PC-3 (cell line): ENCODE results near the gene MUC20.
"Not testable (repeated sequence)": the region's sequence is repeated elsewhere in the genome, so short reads cannot be mapped to it uniquely, and the experiment has no call there.

Experiments used
- EZH2 ChIP-seq: fragments of 300-600 bp; sonication (generic); IDR thresholded peaks from one replicate; pipeline ENCODE4 v1.6.1; 2017; ENCODE audit warnings: antibody characterized with exemption, mild to moderate bottlenecking, low read length; ENCODE audit not compliant: unreplicated experiment
- EZH2phosphoT487 ChIP-seq: fragments of 300-600 bp; sonication (generic); IDR thresholded peaks from 2 replicates; pipeline ENCODE4 v1.6.1; 2018; ENCODE audit warnings: mild to moderate bottlenecking, antibody characterized with exemption, low read length, borderline replicate concordance
- TF ChIP-seq, protein P1 (sequence below): fragments of 300-600 bp; sonication (generic); conservative IDR thresholded peaks from 2 replicates; pipeline ENCODE4 v1.5.1; 2017; ENCODE audit warnings: antibody characterized with exemption, low read depth, mild to moderate bottlenecking, low read length

DNA sequence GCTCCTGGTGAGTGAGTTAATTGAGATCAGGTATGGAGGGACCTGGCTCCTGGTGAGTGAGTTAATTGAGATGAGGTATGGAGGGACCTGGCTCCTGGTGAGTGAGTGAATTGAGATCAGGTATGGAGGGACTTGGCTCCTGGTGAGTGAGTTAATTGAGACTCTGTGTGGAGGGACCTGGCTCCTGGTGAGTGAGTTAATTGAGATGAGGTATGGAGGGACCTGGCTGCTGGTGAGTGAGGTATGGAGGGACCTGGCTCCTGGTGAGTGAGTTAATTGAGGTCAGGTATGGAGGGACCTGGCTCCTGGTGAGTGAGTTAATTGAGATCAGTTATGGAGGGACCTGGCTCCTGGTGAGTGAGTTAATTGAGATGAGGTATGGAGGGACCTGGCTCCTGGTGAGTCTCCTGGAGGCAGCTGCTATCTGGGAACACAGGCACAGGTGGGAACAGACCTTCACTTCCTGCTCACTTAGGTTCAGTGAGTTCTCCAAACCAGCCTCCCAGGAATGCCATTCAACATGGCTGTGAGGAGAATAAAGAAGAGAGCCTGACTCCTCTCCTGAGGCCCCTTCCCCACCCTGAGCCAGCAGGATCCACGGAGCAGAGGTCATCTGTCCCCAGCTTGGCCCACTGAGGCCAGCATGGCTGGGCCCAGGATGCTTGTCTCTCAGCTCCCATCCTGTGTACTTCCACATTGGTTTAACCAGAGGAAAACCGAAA lies 9.5 kb upstream of the MUC20 start:
- TF ChIP-seq, protein P1, sequence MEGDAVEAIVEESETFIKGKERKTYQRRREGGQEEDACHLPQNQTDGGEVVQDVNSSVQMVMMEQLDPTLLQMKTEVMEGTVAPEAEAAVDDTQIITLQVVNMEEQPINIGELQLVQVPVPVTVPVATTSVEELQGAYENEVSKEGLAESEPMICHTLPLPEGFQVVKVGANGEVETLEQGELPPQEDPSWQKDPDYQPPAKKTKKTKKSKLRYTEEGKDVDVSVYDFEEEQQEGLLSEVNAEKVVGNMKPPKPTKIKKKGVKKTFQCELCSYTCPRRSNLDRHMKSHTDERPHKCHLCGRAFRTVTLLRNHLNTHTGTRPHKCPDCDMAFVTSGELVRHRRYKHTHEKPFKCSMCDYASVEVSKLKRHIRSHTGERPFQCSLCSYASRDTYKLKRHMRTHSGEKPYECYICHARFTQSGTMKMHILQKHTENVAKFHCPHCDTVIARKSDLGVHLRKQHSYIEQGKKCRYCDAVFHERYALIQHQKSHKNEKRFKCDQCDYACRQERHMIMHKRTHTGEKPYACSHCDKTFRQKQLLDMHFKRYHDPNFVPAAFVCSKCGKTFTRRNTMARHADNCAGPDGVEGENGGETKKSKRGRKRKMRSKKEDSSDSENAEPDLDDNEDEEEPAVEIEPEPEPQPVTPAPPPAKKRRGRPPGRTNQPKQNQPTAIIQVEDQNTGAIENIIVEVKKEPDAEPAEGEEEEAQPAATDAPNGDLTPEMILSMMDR: not testable (repeated sequence)
- not testable (repeated sequence) for TF ChIP-seq EZH2, EZH2phosphoT487
